Right ventricle myocardium inferior (tissue), 1 donor: ENCODE data around the gene CDH12. TPM values are rescaled to one million over a fixed set of nuclear protein-coding genes. Genes with fewer than 3 reads are reported as not detected.

ENCODE experiments used
- ATAC-seq: fragments of 200-7000 bp; cut with Tn5 transposase; one replicate; pipeline ENCODE4 v1.9.1; 2020; ENCODE audit warnings: mild to moderate bottlenecking, moderate library complexity
- DNase-seq: peaks from one replicate; pipeline ENCODE4 v3.0.0; 2021; ENCODE audit errors: missing footprints
- intact Hi-C: fragments of 100-400 bp; cut with DNase I; formaldehyde crosslinking; loops from one replicate; pipeline ENCODE4 v1.11.0; 2022
- total RNA-seq: library from RNA; stranded (reverse); fragmentation: NEBNext Ultra II Directional; extraction: Animal tissue kit (Norgen Biotek cat#: 25700); gene quantifications from one replicate; pipeline ENCODE4 v1.2.1, GENCODE V29; 2021
- donor health status: DM: no; HTN: yes; CAD: no; lungs with severe emphysema.

CDH12 gene
- total RNA-seq, 1 donor from 2014 or later = not detected

GRCh38 chr5:22505891-22506290, 347.3 kb downstream of the CDH12 start:
- no peak for DNase-seq
- intact Hi-C loops = no loop called here
- no peak for ATAC-seq

DNA sequence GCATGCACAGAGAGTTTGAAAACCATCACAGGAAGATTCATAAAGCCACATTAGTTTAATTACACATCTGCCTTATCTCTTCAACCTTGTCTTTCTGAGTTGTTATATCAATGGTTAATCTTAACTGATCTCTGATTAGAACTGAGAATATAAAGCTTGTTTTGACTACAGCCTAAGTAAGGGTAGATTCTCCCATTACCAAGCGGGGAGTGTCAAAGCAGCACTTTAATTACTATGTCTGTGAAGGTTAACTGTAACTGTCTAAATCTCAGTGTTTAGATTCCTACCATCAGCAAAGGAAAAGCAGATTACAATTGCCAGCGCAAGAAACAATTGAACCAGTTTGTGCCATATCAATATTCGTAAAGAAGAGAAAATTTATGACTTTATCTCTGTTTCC, 348.7 kb downstream of the CDH12 start:
- no peak for DNase-seq
- no peak for ATAC-seq
- intact Hi-C loops = no loop called here

GRCh38 chr5:22500556-22500955, 352.6 kb downstream of the CDH12 start:
- intact Hi-C loops = no loop called here
- ATAC-seq (no peak), DNase-seq (no peak)

DNA sequence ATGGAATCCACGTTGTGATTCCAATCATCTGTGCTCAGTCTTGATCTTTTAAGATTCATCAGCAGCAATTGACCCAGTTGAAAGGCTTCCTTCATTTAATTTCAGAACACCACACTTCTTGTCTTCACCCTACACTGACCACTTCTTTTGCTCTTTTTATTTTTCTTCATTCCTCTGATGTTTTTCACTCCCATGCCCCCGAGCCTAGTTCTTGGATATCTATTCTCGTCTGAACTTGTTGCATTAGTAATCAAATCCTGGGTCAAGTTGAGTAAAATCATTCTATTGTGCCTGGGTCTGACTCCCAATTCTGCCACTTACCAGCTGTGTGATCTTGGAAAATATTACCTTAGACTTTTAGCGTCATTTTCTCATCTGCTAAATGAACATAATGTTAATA, 356.5 kb downstream of the CDH12 start:
- DNase-seq = no peak
- ATAC-seq = no peak
- intact Hi-C loops = no loop called here

GRCh38 chr5:22495016-22495720, 358.0 kb downstream of the CDH12 start:
- intact Hi-C loops = no loop called here
- no peak for DNase-seq
- no peak for ATAC-seq

- intact Hi-C loops = no loop called here
- DNase-seq (no peak), ATAC-seq (no peak)
These were observed 364.7 kb downstream of the CDH12 start for GRCh38 chr5:22488427-22488826.

DNA sequence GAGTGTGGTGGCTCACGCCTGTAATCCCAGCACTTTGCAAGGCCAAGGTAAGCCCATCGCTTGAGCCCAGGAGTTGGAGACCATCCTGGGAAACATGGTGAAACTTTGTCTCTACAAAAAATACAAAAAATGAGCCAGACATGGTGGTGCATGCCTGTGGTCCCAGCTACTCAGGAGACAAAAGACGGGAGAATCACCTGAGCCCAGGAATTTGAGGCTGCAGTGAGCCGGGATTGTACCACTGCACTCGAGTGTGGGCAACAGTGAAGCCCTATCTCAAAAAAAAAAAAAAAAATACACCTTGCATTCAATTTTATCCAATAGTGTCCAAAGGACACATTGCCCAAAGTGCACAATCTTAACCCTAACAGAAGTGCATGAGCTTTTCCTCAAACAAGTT, 372.8 kb downstream of the CDH12 start:
- intact Hi-C loops = no loop called here
- ATAC-seq (no peak), DNase-seq (peak; percentile 59)

DNA sequence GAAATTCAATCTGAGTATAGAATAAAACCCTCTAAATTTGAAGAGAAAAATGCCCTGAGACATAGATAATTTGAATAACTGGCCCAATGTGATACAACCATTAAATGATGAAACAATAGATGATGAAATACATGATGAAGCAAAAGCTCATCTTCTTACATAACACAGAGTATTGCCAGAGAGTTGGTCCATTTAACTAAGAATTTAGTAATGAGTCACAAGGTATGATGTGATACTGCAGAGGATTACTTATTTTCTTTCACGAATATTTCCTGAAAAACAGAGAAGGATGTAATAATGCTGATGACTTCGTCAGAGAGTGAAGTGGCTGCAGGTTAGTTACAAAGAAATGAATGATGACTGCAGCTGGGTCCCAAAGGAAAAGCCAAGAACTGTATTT, 379.3 kb downstream of the CDH12 start:
- intact Hi-C loops = no loop called here
- no peak for DNase-seq
- ATAC-seq = no peak

DNA sequence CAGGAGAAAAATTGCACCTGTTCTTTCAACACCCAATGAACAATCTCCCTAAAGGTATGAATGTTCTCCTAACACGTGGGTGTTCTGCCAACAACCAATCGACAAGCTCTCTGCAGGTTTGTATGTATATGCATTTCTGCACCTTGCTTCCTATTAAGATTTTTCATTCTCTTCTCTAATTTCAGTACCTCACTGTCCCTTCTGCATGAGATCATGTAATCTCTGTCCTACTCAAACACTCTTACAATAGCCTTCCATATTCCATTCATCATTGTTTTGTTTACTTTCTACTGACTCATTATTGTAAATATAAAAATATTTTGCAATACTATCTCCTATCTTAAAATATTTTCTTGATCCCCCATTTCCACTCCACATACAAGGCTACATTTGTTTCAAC, 382.0 kb downstream of the CDH12 start:
- intact Hi-C loops = no loop called here
- DNase-seq (no peak), ATAC-seq (no peak)

DNA sequence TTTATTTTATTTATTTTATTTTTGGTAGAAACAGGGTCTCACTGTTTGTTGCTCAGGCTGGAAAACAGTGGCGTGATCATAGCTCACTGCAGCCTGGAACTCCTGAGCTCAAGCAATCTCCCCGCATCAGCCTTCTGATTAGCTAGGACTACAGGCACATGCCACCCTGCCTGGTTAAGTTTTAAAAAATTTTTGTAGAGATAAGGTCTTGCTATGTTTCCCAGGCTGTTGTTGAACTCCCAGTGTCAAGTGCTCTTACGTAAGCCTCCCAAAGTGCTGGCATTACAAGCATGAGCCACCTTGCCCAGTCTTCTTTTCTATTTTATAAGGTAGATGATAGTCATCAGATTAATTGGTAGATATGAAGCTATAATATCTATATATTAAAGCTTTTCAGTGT, 382.7 kb downstream of the CDH12 start:
- intact Hi-C loops = no loop called here
- ATAC-seq (no peak), DNase-seq (no peak)

- no peak for DNase-seq
- intact Hi-C loops = no loop called here
- ATAC-seq = no peak
These were observed 387.5 kb downstream of the CDH12 start for GRCh38 chr5:22465616-22466015.

DNA sequence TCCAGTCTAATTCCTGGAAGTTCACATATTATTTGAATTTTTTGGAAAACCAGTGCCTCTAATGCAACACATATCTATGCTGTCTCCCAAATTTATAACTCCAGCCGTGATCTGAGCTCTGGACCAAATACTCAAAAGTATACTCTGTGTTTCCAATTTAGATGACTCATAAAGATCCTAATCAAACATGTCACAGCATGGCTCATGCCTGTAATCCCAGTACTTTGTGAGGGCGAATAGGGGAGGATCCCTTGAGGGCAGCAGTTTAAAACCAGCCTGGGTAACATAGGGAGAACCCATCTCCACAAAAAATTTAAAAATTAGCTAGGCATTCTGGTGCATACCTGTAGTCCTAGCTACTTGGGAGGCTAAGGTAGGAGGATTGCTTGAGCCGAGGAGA, 388.0 kb downstream of the CDH12 start:
- DNase-seq (no peak), ATAC-seq (no peak)
- intact Hi-C loops = no loop called here

- no peak for ATAC-seq
- DNase-seq = no peak
- intact Hi-C loops = no loop called here
These were observed 393.0 kb downstream of the CDH12 start for GRCh38 chr5:22460189-22460588.

DNA sequence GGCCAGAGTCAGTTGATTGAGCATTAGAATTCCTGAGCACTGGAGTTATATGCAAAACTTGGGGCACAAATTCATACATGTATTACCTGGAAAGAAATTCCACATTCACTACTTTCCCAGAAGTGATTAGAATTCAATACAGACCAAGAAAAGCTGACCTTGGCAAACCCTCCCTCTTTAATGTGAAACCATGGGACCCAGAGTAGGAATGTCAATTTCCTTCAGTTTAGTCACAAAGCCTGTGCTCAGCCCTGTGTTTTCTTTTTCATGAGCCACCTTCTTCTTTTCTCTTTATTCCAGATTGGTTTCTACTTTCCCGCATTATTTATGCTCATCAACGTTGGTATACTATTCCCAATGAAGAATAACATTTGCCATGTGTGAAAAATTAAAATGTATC, 420.2 kb downstream of the CDH12 start:
- ATAC-seq (no peak), DNase-seq (no peak)
- intact Hi-C loops = no loop called here

GRCh38 chr5:22431840-22432239, 421.3 kb downstream of the CDH12 start:
- DNase-seq (no peak), ATAC-seq (no peak)
- intact Hi-C loops = no loop called here

DNA sequence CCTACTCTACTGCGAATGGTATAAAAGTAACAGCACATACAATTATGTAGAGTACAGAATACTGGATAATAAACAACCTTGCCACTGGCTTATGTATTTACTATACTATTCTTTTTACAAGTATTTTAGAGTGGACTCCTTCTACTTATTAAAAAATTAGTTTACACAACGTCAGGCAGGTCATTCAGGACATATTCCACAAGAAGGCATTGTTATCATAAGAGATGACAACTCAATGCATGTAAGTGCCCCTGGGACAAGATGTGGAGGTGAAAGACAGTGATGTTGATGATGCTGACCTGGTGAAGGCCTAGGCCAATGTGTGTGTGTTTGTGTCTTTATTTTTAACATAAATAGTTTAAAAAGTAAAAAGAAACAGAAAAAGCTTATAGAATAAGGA, 421.7 kb downstream of the CDH12 start:
- ATAC-seq = no peak
- DNase-seq = no peak
- intact Hi-C loops = no loop called here

GRCh38 chr5:22411554-22412349, 441.4 kb downstream of the CDH12 start:
- DNase-seq = no peak
- ATAC-seq = no peak
- intact Hi-C loops = no loop called here

DNA sequence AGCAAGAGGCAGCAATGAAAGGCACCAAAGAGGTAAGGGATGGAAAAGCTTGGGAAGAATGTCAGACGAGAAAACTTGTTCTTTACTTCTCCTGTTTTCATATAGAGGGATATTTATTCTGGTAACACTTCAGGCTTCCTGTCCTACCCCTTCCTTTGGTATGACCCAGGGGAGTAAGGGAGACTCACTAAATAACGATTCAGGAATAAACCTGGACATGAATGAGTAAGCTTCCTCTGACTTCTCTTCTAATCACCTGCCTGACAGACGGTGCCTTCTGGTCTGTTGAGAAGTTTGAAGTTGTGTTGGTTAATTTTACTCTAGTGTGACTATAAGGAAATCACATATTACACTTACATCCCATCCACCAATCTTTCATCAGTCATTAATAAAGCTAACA, 461.2 kb downstream of the CDH12 start:
- DNase-seq (no peak), ATAC-seq (no peak)
- intact Hi-C loops = no loop called here

DNA sequence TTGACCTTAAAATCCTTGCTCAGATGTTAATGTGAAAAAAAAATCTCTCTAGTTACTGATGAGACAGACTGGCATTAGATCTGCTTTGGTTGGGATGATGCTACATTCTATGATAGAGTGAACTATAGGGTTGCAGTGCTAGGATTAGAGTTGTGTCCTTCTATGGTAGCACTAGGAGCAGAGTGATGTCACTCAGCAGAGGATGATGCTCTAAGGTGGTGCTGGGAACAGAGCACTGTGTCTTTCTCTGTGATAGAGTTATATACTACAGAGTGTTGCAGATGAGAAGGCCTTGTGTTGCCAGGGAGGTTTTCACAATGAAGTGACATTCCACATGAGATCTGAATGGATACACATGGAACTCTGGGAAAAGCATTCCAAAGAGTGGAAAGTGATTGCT, 462.3 kb downstream of the CDH12 start:
- intact Hi-C loops = no loop called here
- no peak for ATAC-seq
- DNase-seq = no peak

GRCh38 chr5:22372826-22373660, 480.1 kb downstream of the CDH12 start:
- intact Hi-C loops = no loop called here
- DNase-seq (no peak), ATAC-seq (no peak)
